HEK293 (cell line): ENCODE measurements around the gene SYT5.

Experiments used
- CTCF ChIA-PET: fragments of 350-600 bp; formaldehyde crosslinking; extraction: SDS; loops from one replicate; lab custom pipeline; 2021; ENCODE audit warnings: antibody characterized with exemption; lab: Yijun Ruan, JAX
- POLR2A ChIA-PET: fragments of 300-600 bp; formaldehyde crosslinking; extraction: SDS; loops from one replicate; lab custom pipeline; 2020; ENCODE audit warnings: antibody characterized with exemption, inconsistent platforms; lab: Yijun Ruan, JAX
- H3K27ac ChIP-seq: fragments of 200-500 bp; sonication (Bioruptor generic); 2 replicates; pipeline ENCODE4 v1.5.1; 2014; ENCODE audit warnings: low read depth, low read length, control low read depth, inconsistent platforms; ENCODE audit errors: extremely low read depth
- H3K36me3 ChIP-seq, 2 experiments: fragments of 200-500 bp in 1 of 2; sonication (Bioruptor generic) in 1 of 2; 1 replicate in 1 of 2; 2 replicates in 1 of 2; pipeline ENCODE4 v1.5.1; 2014 to 2017; ENCODE audit warnings: inconsistent platforms in 2 of 2, low read length in 2 of 2; ENCODE audit not compliant: control insufficient read depth in 2 of 2, insufficient read depth in 1 of 2
- H3K4me1 ChIP-seq: fragments of 200-500 bp; sonication (Bioruptor generic); 2 replicates; pipeline ENCODE4 v1.5.1; 2014; ENCODE audit warnings: mild to moderate bottlenecking, low read length, inconsistent platforms; ENCODE audit not compliant: control insufficient read depth, insufficient read depth
- H3K4me3 ChIP-seq: 2 replicates; pipeline ENCODE4 v1.5.1; 2011; ENCODE audit warnings: low read depth, mild to moderate bottlenecking, control low read depth, low read length, moderate library complexity
- H3K9me3 ChIP-seq: fragments of 200-500 bp; sonication (Bioruptor generic); 2 replicates; pipeline ENCODE4 v1.5.1; 2014; ENCODE audit warnings: low read depth, low read length, inconsistent platforms; ENCODE audit not compliant: control insufficient read depth, insufficient read depth
- GFI1B ChIP-seq: fragments of 450-650 bp; formaldehyde crosslinking; IDR thresholded peaks from 2 replicates; pipeline ENCODE4 v1.5.1; 2016; ENCODE audit warnings: missing biosample characterization, missing genetic modification characterization
- KLF1 ChIP-seq: fragments of 450-650 bp; formaldehyde crosslinking; IDR thresholded peaks from 2 replicates; pipeline ENCODE4 v1.5.1; 2016; ENCODE audit warnings: missing biosample characterization, missing genetic modification characterization
- KLF8 ChIP-seq: fragments of 450-650 bp; formaldehyde crosslinking; IDR thresholded peaks from 2 replicates; pipeline ENCODE4 v1.5.1; 2016; ENCODE audit warnings: missing biosample characterization, missing genetic modification characterization
- PRDM1 ChIP-seq: fragments of 450-650 bp; formaldehyde crosslinking; IDR thresholded peaks from 2 replicates; pipeline ENCODE4; 2016; ENCODE audit warnings: missing biosample characterization, missing genetic modification characterization
- RBAK ChIP-seq: fragments of 450-650 bp; formaldehyde crosslinking; IDR thresholded peaks from 2 replicates; pipeline ENCODE4 v1.5.1; 2016; ENCODE audit warnings: missing biosample characterization, missing genetic modification characterization
- WT1 ChIP-seq: fragments of 450-650 bp; formaldehyde crosslinking; IDR thresholded peaks from 2 replicates; pipeline ENCODE4 v1.5.1; 2016; ENCODE audit warnings: missing biosample characterization, missing genetic modification characterization
- ZBTB10 ChIP-seq: fragments of 450-650 bp; formaldehyde crosslinking; IDR thresholded peaks from 2 replicates; pipeline ENCODE4 v1.5.1; 2016; ENCODE audit warnings: missing biosample characterization, missing genetic modification characterization
- ZBTB21 ChIP-seq: fragments of 450-650 bp; formaldehyde crosslinking; IDR thresholded peaks from 2 replicates; pipeline ENCODE4 v1.5.1; 2017; ENCODE audit warnings: missing biosample characterization, missing genetic modification characterization
- ZBTB26 ChIP-seq: fragments of 450-650 bp; formaldehyde crosslinking; optimal IDR thresholded peaks from 2 replicates; pipeline ENCODE3; 2016; ENCODE audit warnings: missing biosample characterization, mild to moderate bottlenecking, missing genetic modification characterization
- ZIC2 ChIP-seq: fragments of 450-650 bp; formaldehyde crosslinking; IDR thresholded peaks from 2 replicates; pipeline ENCODE4 v1.5.1; 2016; ENCODE audit warnings: missing biosample characterization, missing genetic modification characterization
- ZNF121 ChIP-seq: fragments of 450-650 bp; formaldehyde crosslinking; IDR thresholded peaks from 2 replicates; pipeline ENCODE4 v1.5.1; 2016; ENCODE audit warnings: missing biosample characterization, missing genetic modification characterization
- ZNF146 ChIP-seq: fragments of 450-650 bp; formaldehyde crosslinking; IDR thresholded peaks from 2 replicates; pipeline ENCODE4 v1.5.1; 2016; ENCODE audit warnings: missing biosample characterization, missing genetic modification characterization
- ZNF175 ChIP-seq: fragments of 450-650 bp; formaldehyde crosslinking; IDR thresholded peaks from 2 replicates; pipeline ENCODE4 v1.5.1; 2016; ENCODE audit warnings: missing biosample characterization, missing genetic modification characterization
- ZNF23 ChIP-seq: fragments of 450-650 bp; formaldehyde crosslinking; IDR thresholded peaks from 2 replicates; pipeline ENCODE4 v1.5.1; 2016; ENCODE audit warnings: missing biosample characterization, missing genetic modification characterization, borderline replicate concordance
- ZNF362 ChIP-seq: fragments of 450-650 bp; formaldehyde crosslinking; IDR thresholded peaks from 2 replicates; pipeline ENCODE4 v1.5.1; 2016; ENCODE audit warnings: missing biosample characterization, missing genetic modification characterization
- ZNF366 ChIP-seq: fragments of 450-650 bp; formaldehyde crosslinking; conservative IDR thresholded peaks from 2 replicates; pipeline ENCODE4 v1.5.1; 2016; ENCODE audit warnings: missing biosample characterization, missing genetic modification characterization
- ZNF518A ChIP-seq: fragments of 450-650 bp; formaldehyde crosslinking; conservative IDR thresholded peaks from 2 replicates; pipeline ENCODE4 v1.5.1; 2016; ENCODE audit warnings: low read depth, missing biosample characterization, missing genetic modification characterization
- ZNF623 ChIP-seq: fragments of 450-650 bp; formaldehyde crosslinking; IDR thresholded peaks from 2 replicates; pipeline ENCODE4 v1.5.1; 2016; ENCODE audit warnings: missing biosample characterization, missing genetic modification characterization
- ZNF670 ChIP-seq: fragments of 450-650 bp; formaldehyde crosslinking; IDR thresholded peaks from 2 replicates; pipeline ENCODE4 v1.5.1; 2016; ENCODE audit warnings: missing biosample characterization, missing genetic modification characterization, low read depth
- ZNF692 ChIP-seq: fragments of 450-650 bp; formaldehyde crosslinking; IDR thresholded peaks from 2 replicates; pipeline ENCODE4 v1.5.1; 2016; ENCODE audit warnings: missing biosample characterization, missing genetic modification characterization
- ZNF707 ChIP-seq: fragments of 450-650 bp; formaldehyde crosslinking; IDR thresholded peaks from 2 replicates; pipeline ENCODE4 v1.5.1; 2016; ENCODE audit warnings: missing biosample characterization, missing genetic modification characterization
- ZNF768 ChIP-seq: fragments of 450-650 bp; formaldehyde crosslinking; IDR thresholded peaks from 2 replicates; pipeline ENCODE4 v1.5.1; 2018; ENCODE audit warnings: missing biosample characterization, mild to moderate bottlenecking, missing genetic modification characterization
- ZNF777 ChIP-seq: fragments of 450-650 bp; formaldehyde crosslinking; IDR thresholded peaks from 2 replicates; pipeline ENCODE4 v1.5.1; 2017; ENCODE audit warnings: missing biosample characterization, missing genetic modification characterization, borderline replicate concordance
- ZNF785 ChIP-seq: fragments of 450-650 bp; formaldehyde crosslinking; IDR thresholded peaks from 2 replicates; pipeline ENCODE4 v1.5.1; 2016; ENCODE audit warnings: missing biosample characterization, missing genetic modification characterization
- ZSCAN18 ChIP-seq: fragments of 450-650 bp; formaldehyde crosslinking; IDR thresholded peaks from 2 replicates; pipeline ENCODE4 v1.5.1; 2016; ENCODE audit warnings: missing biosample characterization, missing genetic modification characterization
- ZXDB ChIP-seq: fragments of 450-650 bp; formaldehyde crosslinking; IDR thresholded peaks from 2 replicates; pipeline ENCODE4 v1.5.1; 2016; ENCODE audit warnings: missing biosample characterization, missing genetic modification characterization

Gene SYT5

GRCh38 chr19:55199620-55200204 lies 19.6 kb upstream of the SYT5 start:
- ChIA-PET CTCF (interaction anchor here (0.6 to 2.6 kb wide), 3 partner anchors 34 to 304 kb away, joined by 3 to 12 read pairs (median 4); no protein-coding TSS in a partner anchor), POLR2A (interaction anchor here (1.4 kb wide), 1 partner anchor 59 kb away, joined by 3 read pairs; the partner anchor contains the start of gene PPP6R1)
- no peaks in the 10 kb centered on the region for H3K36me3 ChIP-seq
- H3K9me3 ChIP-seq = no peaks in the 10 kb centered on the region
- H3K4me1 ChIP-seq = no peaks in the 10 kb centered on the region
- H3K4me3 ChIP-seq = no peak overlapping the region
- H3K27ac ChIP-seq = no peak overlapping the region
- no peak for TF ChIP-seq ZNF692
- peak; percentile 64 for TF ChIP-seq ZIC2
- no peak for TF ChIP-seq ZNF518A (tag by site-specific recombination)
- TF ChIP-seq ZNF146 (tag by site-specific recombination) = no peak
- TF ChIP-seq ZNF707 (tag by site-specific recombination) = no peak
- no peak for TF ChIP-seq ZBTB21
- TF ChIP-seq ZNF623 = no peak
- TF ChIP-seq ZXDB (tag by site-specific recombination) = no peak
- TF ChIP-seq ZBTB10 (tag by site-specific recombination) = no peak
- TF ChIP-seq ZNF23 (tag by site-specific recombination) = no peak
- no peak for TF ChIP-seq GFI1B (tag by site-specific recombination)
- TF ChIP-seq ZNF175 (tag by site-specific recombination) = no peak
- no peak for TF ChIP-seq RBAK (tag by site-specific recombination)
- no peak for TF ChIP-seq WT1
- no peak for TF ChIP-seq ZNF362 (tag by site-specific recombination)
- no peak for TF ChIP-seq ZNF768 (tag by site-specific recombination)
- 0 out of 2 replicates have a peak, but pooled peaks have one; percentile 20 for TF ChIP-seq ZSCAN18
- no peak for TF ChIP-seq KLF8 (tag by site-specific recombination)
- no peak for TF ChIP-seq ZNF670 (tag by site-specific recombination)
- TF ChIP-seq ZNF121 = no peak
- TF ChIP-seq ZNF785 = no peak
- TF ChIP-seq ZBTB26 (tag by site-specific recombination) = no peak
- peak; percentile 98 for TF ChIP-seq ZNF366 (tag by site-specific recombination)
- peak; percentile 100 for TF ChIP-seq PRDM1 (tag by site-specific recombination)
- 0 out of 2 replicates have a peak, but pooled peaks have one; percentile 13 for TF ChIP-seq ZNF777 (tag by site-specific recombination)
- no peak for TF ChIP-seq KLF1 (tag by site-specific recombination)
